Memory B cell (primary cell): ENCODE measurements around the gene NXF1.
A peak's percentile ranks its signal among the peaks of the same experiment; 100 is the strongest.

Experiments
- ATAC-seq: fragments of 150-1000 bp; cut with Tn5 transposase; 2 replicates; pipeline ENCODE4 v1.10.0; 2021; ENCODE audit warnings: low read depth, mild to moderate bottlenecking, moderate library complexity
- DNase-seq, 2 donors: peaks; one replicate each; pipeline ENCODE4 v3.0.0; 2022; ENCODE audit warnings: low spot score in 2 of 2
- H3K27ac Mint-ChIP-seq: one replicate; pipeline ENCODE4 v1.8.0; 2022; ENCODE audit warnings: mild to moderate bottlenecking, moderate library complexity, mixed read lengths
- H3K27me3 Mint-ChIP-seq: one replicate; pipeline ENCODE4 v1.8.0; 2022; ENCODE audit warnings: mixed read lengths
- H3K36me3 Mint-ChIP-seq: one replicate; pipeline ENCODE4 v1.8.0; 2022; ENCODE audit warnings: mild to moderate bottlenecking, mixed read lengths
- H3K4me1 Mint-ChIP-seq: one replicate; pipeline ENCODE4 v1.8.0; 2022; ENCODE audit warnings: mixed read lengths
- H3K4me3 Mint-ChIP-seq: one replicate; pipeline ENCODE4 v1.8.0; 2022; ENCODE audit warnings: mild to moderate bottlenecking, moderate library complexity, mixed read lengths
- H3K9me3 Mint-ChIP-seq: one replicate; pipeline ENCODE4 v1.8.0; 2022; ENCODE audit warnings: mixed read lengths

NXF1 gene

DNA sequence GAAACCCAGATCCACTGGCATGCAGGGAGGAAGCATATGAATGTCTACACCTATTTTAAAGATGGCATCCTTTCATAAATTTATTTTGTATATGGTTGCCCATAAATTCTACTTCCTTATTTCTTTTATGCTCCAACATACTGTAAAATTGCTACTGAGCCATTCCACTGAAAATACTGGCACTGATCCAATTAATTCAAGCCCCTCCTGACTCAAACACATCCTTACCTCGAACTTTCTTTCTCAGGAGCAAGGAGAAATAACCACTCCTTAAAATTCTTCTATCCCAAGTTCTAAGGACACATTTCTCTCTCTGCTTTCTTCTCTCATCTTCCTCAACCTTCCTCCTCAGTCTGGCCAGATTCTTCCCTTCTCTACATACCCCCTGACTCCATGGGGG is 5.5 kb upstream of the NXF1 start:
- DNase-seq (no peak), ATAC-seq (no peak)
- Mint-ChIP-seq H3K9me3 (no peaks in the 10 kb centered on the region), H3K4me1 (peaks cover 7% of the 10 kb centered on the region), H3K27me3 (no peaks in the 10 kb centered on the region), H3K27ac (no peak overlapping the region), H3K4me3 (no peak overlapping the region), H3K36me3 (peaks cover 1% of the 10 kb centered on the region)

DNA sequence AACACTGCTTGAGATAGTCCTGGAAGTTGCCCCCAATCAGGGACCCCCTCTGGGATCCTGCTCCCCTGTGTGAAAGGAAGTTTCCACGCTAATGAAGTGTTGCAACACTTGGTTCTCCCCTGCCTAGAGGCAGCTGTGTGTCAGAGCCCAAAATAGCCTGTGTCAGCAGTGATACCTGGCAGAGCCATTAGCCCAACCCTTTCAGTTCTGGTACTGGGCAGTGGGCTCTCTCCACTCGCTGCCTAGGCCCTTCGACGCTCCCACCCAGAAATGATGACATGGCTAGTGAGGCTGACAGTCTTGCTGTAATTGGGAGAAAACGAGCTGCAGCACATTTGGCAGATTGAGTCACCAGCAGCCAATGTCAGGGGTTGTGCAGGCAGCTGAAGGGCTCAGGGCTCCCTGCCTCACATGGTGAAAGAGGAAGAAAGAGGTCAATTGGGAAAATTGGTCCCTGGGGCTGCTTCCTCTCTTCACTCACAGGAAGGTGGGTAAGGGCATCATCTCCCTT is 1.4 kb upstream of the NXF1 start:
- peak overlapping the region; percentile 28 for H3K27ac Mint-ChIP-seq
- ATAC-seq (no peak), DNase-seq (no peak)
- H3K4me3 Mint-ChIP-seq: peak overlapping the region; percentile 96
- peaks cover 20% of the 10 kb centered on the region for H3K4me1 Mint-ChIP-seq
- no peaks in the 10 kb centered on the region for H3K9me3 Mint-ChIP-seq
- no peaks in the 10 kb centered on the region for H3K27me3 Mint-ChIP-seq
- H3K36me3 Mint-ChIP-seq: peaks cover 11% of the 10 kb centered on the region

DNA sequence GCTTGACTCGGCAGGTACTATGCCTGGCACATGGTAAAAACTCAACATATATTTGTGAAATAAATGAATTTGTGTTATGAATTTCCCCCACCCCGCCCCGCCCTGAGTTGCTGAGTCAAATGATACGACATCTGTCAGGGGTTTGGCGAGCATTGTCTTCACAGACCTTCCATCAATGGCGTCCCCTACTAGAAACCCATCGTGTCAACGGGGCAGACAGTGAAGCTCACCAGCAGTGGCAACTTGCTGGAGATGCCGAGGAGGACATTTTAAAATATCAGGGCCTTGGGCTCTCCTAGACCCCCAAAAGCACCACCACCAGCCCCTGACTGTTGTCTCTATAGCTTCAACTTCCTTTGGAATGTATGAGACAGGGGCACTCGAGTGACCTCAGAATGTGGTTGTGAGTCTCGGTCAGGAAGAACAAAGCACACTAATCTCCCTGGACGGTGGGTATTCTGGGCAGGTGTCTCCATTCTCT is 761 bp upstream of the NXF1 start:
- no peaks in the 10 kb centered on the region for H3K27me3 Mint-ChIP-seq
- no peaks in the 10 kb centered on the region for H3K9me3 Mint-ChIP-seq
- no peak for DNase-seq
- H3K36me3 Mint-ChIP-seq: peaks cover 15% of the 10 kb centered on the region
- peak overlapping the region; percentile 97 for H3K27ac Mint-ChIP-seq
- peak; percentile 9 for ATAC-seq
- peaks cover 20% of the 10 kb centered on the region for H3K4me1 Mint-ChIP-seq
- H3K4me3 Mint-ChIP-seq: peak overlapping the region; percentile 96

DNA sequence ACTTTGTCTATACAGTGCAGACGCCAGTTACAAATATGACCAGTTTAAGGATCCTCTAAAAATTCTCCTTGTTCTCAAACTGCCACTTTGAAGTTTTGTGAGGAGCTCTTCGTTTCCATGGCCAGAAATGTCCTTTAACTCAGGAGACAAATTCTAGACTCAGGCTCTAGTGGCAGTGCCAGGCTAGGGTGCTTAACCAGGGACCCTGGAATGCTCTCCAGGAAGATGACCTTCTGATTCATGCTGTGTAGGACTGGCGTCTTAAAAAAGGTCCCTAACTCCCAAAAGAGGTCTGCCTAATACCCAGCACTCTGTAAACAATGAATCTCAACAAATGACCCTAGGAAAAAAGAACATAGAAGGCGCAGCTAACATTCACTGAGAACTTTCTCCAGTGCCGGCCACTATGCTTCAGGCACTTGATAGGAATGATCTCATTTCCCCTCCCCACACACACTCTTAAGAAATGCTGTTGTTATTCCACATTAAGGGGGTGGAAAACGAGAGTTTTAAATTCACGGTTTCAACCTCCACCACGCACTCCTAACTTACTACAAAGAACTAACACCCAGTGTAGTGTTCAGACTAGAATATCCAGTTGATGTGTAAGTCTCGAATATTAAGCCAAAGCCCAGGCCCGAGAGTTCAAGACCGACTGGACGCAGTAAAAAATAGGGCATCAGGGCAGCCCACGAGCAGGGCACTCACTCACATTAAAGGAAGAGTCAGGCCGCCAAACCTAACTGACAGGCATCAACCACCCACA is 747 bp downstream of the NXF1 start:
- H3K27me3 Mint-ChIP-seq: no peaks in the 10 kb centered on the region

DNA sequence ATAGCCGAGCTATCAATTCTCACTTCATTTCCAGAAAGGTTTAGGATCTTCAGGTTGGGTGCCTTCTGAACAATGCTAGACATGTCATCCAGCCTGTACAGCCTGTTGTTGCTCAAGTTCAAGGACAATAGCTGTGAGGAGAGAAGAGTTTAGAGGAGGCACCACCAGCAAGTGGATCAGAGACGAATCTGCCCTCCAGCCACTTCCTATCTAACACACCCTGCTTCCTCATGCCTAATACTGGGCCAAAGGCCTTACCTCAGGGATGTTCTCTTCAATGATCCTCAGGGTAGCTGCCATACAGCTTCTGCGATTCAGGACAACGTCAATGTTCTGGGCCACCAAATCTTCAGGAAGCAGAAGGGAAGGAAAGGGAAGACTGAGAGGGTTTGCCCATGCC is 4.2 kb downstream of the NXF1 start:
- no peak overlapping the region for H3K27ac Mint-ChIP-seq
- H3K36me3 Mint-ChIP-seq: peaks cover 37% of the 10 kb centered on the region

More for the DNA sequence above, 747 bp downstream of the NXF1 start:
- Mint-ChIP-seq H3K27ac (peak overlapping the region; percentile 97), H3K9me3 (no peaks in the 10 kb centered on the region), H3K36me3 (peaks cover 24% of the 10 kb centered on the region), H3K4me1 (peaks cover 20% of the 10 kb centered on the region), H3K4me3 (peak overlapping the region; percentile 96)
- ATAC-seq (peak; percentile 6), DNase-seq (no peak)

DNA sequence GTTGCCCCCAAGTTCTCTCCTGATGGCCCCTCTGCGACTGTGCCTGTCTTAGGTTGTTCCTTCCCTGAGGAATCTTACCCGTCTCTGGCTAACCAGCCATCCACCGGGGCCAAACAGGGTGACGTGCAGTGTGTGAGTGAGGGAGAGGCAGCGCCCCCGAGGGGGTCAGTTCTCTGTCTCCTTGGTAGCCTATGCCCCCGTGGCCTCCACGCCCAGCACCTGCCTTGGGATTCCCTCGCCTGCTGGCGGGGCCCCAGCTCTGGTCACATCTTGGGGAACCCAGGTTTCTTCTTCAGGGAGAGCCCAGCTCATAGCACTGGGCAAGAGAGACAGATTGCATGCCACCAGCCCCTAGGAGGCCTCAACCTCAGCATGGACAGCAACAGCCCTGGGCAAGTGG is 5.8 kb downstream of the NXF1 start:
- H3K27me3 Mint-ChIP-seq: no peaks in the 10 kb centered on the region
- H3K9me3 Mint-ChIP-seq: no peaks in the 10 kb centered on the region
- peaks cover 42% of the 10 kb centered on the region for H3K36me3 Mint-ChIP-seq
- H3K4me1 Mint-ChIP-seq: peaks cover 10% of the 10 kb centered on the region
- no peak overlapping the region for H3K27ac Mint-ChIP-seq
- DNase-seq (no peak), ATAC-seq (no peak)
- H3K4me3 Mint-ChIP-seq: no peak overlapping the region

More for the DNA sequence above, 4.2 kb downstream of the NXF1 start:
- no peaks in the 10 kb centered on the region for H3K27me3 Mint-ChIP-seq
- H3K4me1 Mint-ChIP-seq: peaks cover 16% of the 10 kb centered on the region
- DNase-seq (no peak), ATAC-seq (no peak)
- H3K9me3 Mint-ChIP-seq: no peaks in the 10 kb centered on the region
- no peak overlapping the region for H3K4me3 Mint-ChIP-seq

DNA sequence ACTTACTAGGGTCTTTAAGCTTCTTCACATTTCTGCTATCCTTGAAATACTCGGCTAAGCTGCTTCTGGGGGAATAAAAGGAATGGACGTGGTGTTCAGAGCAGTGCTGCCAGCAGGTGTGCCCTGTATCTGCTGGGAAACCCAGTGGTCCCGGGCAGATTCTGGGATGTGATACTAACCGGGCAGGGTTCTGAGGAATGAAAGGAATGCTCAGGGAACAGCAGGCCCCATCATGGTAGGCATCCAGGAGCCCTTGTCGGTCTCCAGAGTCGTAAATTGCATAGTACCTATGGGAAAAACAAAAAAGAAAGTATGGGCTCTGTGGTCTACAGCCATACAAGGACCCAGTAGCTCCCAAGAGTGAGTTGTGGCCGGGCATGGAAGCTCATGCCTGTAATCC is 9.0 kb downstream of the NXF1 start:
- no peaks in the 10 kb centered on the region for H3K9me3 Mint-ChIP-seq
- no peak overlapping the region for H3K4me3 Mint-ChIP-seq
- DNase-seq (no peak), ATAC-seq (no peak)
- no peak overlapping the region for H3K27ac Mint-ChIP-seq
- no peaks in the 10 kb centered on the region for H3K27me3 Mint-ChIP-seq
- peaks cover 37% of the 10 kb centered on the region for H3K36me3 Mint-ChIP-seq
- peaks cover 12% of the 10 kb centered on the region for H3K4me1 Mint-ChIP-seq

DNA sequence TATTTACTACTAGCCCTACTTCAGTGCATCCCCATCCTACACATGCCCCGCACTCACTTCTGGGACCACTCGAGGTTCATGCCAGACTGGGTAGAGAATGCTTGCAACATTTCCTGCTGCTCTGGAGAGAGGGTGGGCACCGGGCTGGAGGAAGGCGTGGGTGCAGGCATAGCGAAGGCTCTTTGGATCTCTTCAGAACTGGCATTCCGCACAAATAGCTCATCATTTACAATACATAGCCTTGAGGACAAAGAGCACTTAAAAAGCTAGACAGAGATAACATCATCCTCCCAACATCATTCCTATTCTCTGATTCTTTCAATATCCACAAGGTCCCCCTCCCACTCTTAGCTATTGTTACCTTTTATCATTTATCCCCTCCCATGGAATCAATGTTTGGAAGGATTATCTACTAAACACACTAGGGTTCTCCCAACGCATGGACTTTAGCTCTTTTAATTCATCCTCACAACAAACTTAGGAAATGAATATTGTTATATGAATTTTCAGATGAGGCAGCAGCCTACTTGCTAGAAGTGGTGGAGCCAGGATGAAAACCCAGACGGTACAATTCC is 11.0 kb downstream of the NXF1 start:
- H3K4me3 Mint-ChIP-seq: peak overlapping the region; percentile 9
- no peak overlapping the region for H3K27ac Mint-ChIP-seq
- DNase-seq (no peak), ATAC-seq (no peak)
- H3K27me3 Mint-ChIP-seq: no peaks in the 10 kb centered on the region
- peaks cover 26% of the 10 kb centered on the region for H3K4me1 Mint-ChIP-seq
- peaks cover 30% of the 10 kb centered on the region for H3K36me3 Mint-ChIP-seq
- no peaks in the 10 kb centered on the region for H3K9me3 Mint-ChIP-seq

DNA sequence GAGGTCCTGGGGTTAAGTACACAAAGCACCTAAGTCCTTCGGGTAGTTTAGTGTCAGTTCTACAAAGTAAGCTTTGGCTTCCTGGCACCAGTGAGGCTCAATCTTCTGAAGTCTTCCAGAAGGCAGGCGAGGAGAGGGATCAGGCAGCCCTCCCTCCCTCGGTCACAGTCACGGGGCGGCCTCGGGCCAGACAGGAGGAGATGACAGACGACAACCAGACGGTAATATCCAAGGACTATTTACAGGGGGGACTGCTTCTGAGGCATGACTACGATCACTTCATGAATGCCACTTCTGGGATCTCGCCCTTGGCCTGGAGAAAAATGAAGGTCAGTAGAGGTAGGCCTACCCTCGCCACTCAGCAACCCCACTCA is 13.1 kb downstream of the NXF1 start:
- H3K9me3 Mint-ChIP-seq: no peaks in the 10 kb centered on the region
- no peak for DNase-seq
- no peak for ATAC-seq
- H3K4me3 Mint-ChIP-seq: peak overlapping the region; percentile 88
- H3K27me3 Mint-ChIP-seq: no peaks in the 10 kb centered on the region
- H3K36me3 Mint-ChIP-seq: peaks cover 21% of the 10 kb centered on the region
- peaks cover 34% of the 10 kb centered on the region for H3K4me1 Mint-ChIP-seq
- peak overlapping the region; percentile 77 for H3K27ac Mint-ChIP-seq

DNA sequence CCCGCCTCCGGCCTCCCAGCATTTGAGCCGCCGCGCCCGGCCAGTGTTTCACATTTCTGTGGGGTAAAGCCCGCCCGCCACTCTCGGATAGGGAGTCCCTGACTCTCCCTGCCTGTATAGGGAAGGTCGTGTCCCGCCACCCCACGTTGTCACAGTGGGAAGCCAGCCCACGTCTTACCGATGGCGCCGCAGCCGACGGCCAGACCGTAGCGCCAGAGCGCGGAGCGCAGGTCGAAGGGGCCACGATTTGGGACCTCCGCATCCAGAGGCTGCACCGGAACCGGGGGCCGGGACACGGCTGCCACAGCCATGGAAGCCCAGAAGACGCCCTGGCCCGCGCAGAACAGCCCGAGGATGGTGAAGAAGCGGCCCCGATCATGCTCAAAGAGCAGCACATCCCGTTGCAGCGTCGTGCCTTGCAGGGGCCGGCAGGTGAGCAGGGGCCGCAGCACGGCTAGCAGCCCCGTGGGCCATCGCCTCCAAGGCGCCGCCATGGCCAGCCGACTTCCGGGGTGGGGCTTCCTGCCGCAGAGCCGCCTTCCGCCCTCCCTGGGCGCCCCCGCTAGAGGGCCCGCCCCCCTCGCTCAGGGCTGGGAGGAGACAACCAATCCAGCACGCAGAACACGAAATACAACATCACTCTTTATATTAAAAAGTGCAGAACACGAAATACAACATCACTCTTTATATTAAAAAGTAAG is 13.6 kb downstream of the NXF1 start, which contains the start of gene TMEM223:
TSS of gene TMEM223 (minus strand) at position 506 of the 701 bp plus-strand sequence. CDS start at position 494, 12 bp downstream.
- no peaks in the 10 kb centered on the region for H3K27me3 Mint-ChIP-seq
- DNase-seq: peak; percentile 81 to 84
- peak; percentile 71 for ATAC-seq
- H3K4me1 Mint-ChIP-seq: peaks cover 34% of the 10 kb centered on the region
- peak within 1 kb of the TSS; percentile 88 for H3K4me3 Mint-ChIP-seq
- H3K27ac Mint-ChIP-seq: peak within 1 kb of the TSS; percentile 83
- H3K36me3 Mint-ChIP-seq: peaks cover 19% of the 10 kb centered on the region
- no peaks in the 10 kb centered on the region for H3K9me3 Mint-ChIP-seq

DNA sequence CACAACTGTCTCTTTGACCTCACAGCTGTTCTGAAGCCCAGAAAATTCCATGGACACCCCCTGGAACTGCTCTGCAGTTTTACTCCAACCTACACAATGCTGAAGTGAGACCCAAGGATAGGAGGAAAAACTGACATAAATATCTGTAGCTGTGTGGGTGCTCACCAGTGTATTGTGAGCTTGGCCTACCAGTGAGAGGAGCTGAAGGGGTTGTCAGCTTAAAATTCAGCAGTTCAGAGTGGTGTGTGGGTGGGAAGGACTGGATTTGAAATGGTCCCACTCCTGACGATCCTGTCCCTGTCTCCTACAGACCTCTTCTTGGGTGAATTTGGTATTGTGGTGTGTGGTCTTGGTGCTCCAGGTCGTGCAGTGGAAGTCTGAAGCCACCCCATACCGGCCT is 15.7 kb downstream of the NXF1 start:
- Mint-ChIP-seq H3K27ac (peak overlapping the region; percentile 83), H3K4me1 (peaks cover 37% of the 10 kb centered on the region), H3K36me3 (peaks cover 9% of the 10 kb centered on the region), H3K9me3 (no peaks in the 10 kb centered on the region), H3K4me3 (no peak overlapping the region), H3K27me3 (no peaks in the 10 kb centered on the region)
- no peak for DNase-seq
- no peak for ATAC-seq

DNA sequence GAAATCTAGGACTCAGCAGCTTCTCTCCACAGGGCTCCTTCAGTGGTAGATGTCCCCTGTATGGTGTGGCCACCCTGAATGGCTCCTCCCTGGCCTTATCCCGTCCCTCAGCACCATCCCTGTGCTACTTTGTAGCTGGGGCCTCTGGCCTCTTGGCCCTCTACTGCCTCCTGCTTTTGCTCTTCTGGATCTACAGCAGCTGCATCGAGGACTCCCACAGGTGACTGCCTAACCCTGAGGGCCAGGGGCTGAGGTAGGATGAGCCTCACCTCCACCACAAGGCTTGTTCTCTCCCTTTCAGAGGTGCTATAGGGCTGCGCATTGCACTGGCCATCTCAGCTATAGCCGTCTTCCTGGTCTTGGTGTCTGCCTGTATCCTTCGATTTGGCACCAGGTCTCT is 16.2 kb downstream of the NXF1 start:
- Mint-ChIP-seq H3K9me3 (no peaks in the 10 kb centered on the region), H3K4me3 (peak overlapping the region; percentile 61), H3K36me3 (peaks cover 4% of the 10 kb centered on the region), H3K27ac (peak overlapping the region; percentile 83), H3K27me3 (no peaks in the 10 kb centered on the region), H3K4me1 (peaks cover 35% of the 10 kb centered on the region)
- DNase-seq (no peak), ATAC-seq (no peak)

DNA sequence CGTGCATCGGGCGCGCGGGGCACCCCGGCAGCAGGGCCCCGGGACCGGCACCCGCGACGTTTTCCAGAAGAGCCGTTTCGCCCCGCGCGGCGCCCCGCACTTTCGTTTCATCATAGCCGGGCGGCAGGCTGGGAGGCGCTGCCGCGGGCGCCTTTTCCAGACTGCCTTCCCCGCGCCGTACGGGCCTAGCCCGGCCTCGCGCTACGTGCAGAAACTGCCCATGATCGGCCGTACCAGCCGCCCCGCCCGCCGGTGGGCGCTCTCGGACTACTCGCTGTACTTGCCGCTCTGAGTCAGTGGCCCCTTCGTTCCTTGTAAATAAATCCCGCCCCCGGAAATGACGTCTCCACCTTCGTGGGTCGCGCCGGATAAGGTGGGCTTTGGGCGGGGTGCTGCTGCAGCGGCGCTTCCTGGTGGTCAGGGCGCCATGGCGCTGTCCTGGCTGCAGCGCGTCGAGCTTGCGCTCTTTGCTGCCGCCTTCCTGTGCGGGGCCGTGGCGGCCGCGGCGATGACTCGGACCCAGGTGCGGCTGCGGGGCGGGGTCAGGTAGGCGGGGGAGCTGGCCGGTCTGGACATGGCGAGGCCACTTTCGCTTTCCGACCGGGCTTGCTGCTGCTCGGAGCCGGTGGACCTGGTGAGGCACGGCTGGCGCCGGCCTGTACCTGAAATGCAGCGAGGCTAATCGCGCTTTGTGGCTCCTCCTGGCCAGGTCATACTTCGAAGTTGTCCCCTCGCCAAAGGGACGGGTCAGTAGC is 18.1 kb downstream of the NXF1 start, which contains the start of gene TMEM179B:
TSS of gene TMEM179B (plus strand) at position 398 of the 755 bp plus-strand sequence. CDS start at position 428, 30 bp downstream.
- H3K9me3 Mint-ChIP-seq: no peaks in the 10 kb centered on the region
- H3K36me3 Mint-ChIP-seq: peaks cover 2% of the 10 kb centered on the region
- no peaks in the 10 kb centered on the region for H3K27me3 Mint-ChIP-seq
- DNase-seq: peak; percentile 95 to 96
- ATAC-seq: peak; percentile 74
- H3K4me3 Mint-ChIP-seq: peak within 1 kb of the TSS; percentile 97
- H3K4me1 Mint-ChIP-seq: peaks cover 30% of the 10 kb centered on the region
- peak within 1 kb of the TSS; percentile 96 for H3K27ac Mint-ChIP-seq
